HEK293 (cell line): ENCODE results near the gene HSP90AA1.

ENCODE experiments used
- CTCF ChIP-seq: fragments of 450-650 bp; formaldehyde crosslinking; IDR thresholded peaks from 2 replicates; pipeline ENCODE4 v1.5.1; 2016; ENCODE audit warnings: missing biosample characterization, missing genetic modification characterization
- PRDM1 ChIP-seq: fragments of 450-650 bp; formaldehyde crosslinking; IDR thresholded peaks from 2 replicates; pipeline ENCODE4; 2016; ENCODE audit warnings: missing biosample characterization, missing genetic modification characterization
- PRDM6 ChIP-seq: fragments of 450-650 bp; formaldehyde crosslinking; IDR thresholded peaks from 2 replicates; pipeline ENCODE4 v1.5.1; 2017; ENCODE audit warnings: missing biosample characterization, missing genetic modification characterization
- YY1 ChIP-seq: fragments of 450-650 bp; formaldehyde crosslinking; IDR thresholded peaks from 2 replicates; pipeline ENCODE4 v1.5.1; 2018; ENCODE audit warnings: missing biosample characterization, missing genetic modification characterization
- ZBTB44 ChIP-seq: fragments of 450-650 bp; IDR thresholded peaks from 2 replicates; pipeline ENCODE4 v1.5.1; 2018; ENCODE audit warnings: missing biosample characterization, mild to moderate bottlenecking, missing genetic modification characterization
- ZNF362 ChIP-seq: fragments of 450-650 bp; formaldehyde crosslinking; IDR thresholded peaks from 2 replicates; pipeline ENCODE4 v1.5.1; 2016; ENCODE audit warnings: missing biosample characterization, missing genetic modification characterization
- ZNF777 ChIP-seq: fragments of 450-650 bp; formaldehyde crosslinking; IDR thresholded peaks from 2 replicates; pipeline ENCODE4 v1.5.1; 2017; ENCODE audit warnings: missing biosample characterization, missing genetic modification characterization, borderline replicate concordance

GRCh38 chr14:102097441-102098135 is 10.7 kb upstream of the HSP90AA1 start:
- TF ChIP-seq PRDM6 (tag by site-specific recombination): no peak
- TF ChIP-seq ZNF777 (tag by site-specific recombination): no peak
- no peak for TF ChIP-seq YY1 (tag by site-specific recombination)
- TF ChIP-seq CTCF (tag by site-specific recombination): no peak
- no peak for TF ChIP-seq ZBTB44 (tag by site-specific recombination)
- TF ChIP-seq ZNF362: no peak
- TF ChIP-seq PRDM1 (tag by site-specific recombination): no peak
